HEK293 (cell line): ENCODE data around the gene MRPS9.

Experiments
- ZBTB21 ChIP-seq: fragments of 450-650 bp; formaldehyde crosslinking; IDR thresholded peaks from 2 replicates; pipeline ENCODE4 v1.5.1; 2017; ENCODE audit warnings: missing biosample characterization, missing genetic modification characterization
- ZBTB7A ChIP-seq: fragments of 450-650 bp; formaldehyde crosslinking; IDR thresholded peaks from 2 replicates; pipeline ENCODE4 v1.5.1; 2016; ENCODE audit warnings: low read depth, missing biosample characterization, missing genetic modification characterization
- ZNF830 ChIP-seq: fragments of 450-650 bp; IDR thresholded peaks from 2 replicates; pipeline ENCODE4 v1.5.0; 2018; ENCODE audit warnings: missing biosample characterization, missing genetic modification characterization, low read depth, mild to moderate bottlenecking, moderate library complexity
- TF ChIP-seq, protein P1 (sequence below): fragments of 450-650 bp; formaldehyde crosslinking; IDR thresholded peaks from 2 replicates; pipeline ENCODE4 v1.5.1; 2016; ENCODE audit warnings: missing biosample characterization, missing genetic modification characterization

GRCh38 chr2:105056245-105056644 lies 18.4 kb downstream of the MRPS9 start:
- TF ChIP-seq, protein P1, sequence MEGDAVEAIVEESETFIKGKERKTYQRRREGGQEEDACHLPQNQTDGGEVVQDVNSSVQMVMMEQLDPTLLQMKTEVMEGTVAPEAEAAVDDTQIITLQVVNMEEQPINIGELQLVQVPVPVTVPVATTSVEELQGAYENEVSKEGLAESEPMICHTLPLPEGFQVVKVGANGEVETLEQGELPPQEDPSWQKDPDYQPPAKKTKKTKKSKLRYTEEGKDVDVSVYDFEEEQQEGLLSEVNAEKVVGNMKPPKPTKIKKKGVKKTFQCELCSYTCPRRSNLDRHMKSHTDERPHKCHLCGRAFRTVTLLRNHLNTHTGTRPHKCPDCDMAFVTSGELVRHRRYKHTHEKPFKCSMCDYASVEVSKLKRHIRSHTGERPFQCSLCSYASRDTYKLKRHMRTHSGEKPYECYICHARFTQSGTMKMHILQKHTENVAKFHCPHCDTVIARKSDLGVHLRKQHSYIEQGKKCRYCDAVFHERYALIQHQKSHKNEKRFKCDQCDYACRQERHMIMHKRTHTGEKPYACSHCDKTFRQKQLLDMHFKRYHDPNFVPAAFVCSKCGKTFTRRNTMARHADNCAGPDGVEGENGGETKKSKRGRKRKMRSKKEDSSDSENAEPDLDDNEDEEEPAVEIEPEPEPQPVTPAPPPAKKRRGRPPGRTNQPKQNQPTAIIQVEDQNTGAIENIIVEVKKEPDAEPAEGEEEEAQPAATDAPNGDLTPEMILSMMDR (tag by site-specific recombination): no peak
- TF ChIP-seq ZBTB7A: no peak
- TF ChIP-seq ZBTB21: no peak
- TF ChIP-seq ZNF830 (tag by site-specific recombination): no peak
